Chondrocyte (in vitro differentiated cells): ENCODE results near the gene SEMA5A. TPM values are rescaled to one million over a fixed set of nuclear protein-coding genes. Genes with fewer than 3 reads are reported as not detected.
A peak's percentile ranks its signal among the peaks of the same experiment; 100 is the strongest.

ENCODE experiments used
- DNase-seq: peaks from one replicate; pipeline ENCODE4 v3.0.0; 2021; ENCODE audit warnings: mixed read lengths, low spot score
- H3K27ac Mint-ChIP-seq: one replicate; pipeline ENCODE4 v1.8.0; 2021; ENCODE audit warnings: mild to moderate bottlenecking, moderate library complexity, mixed read lengths; ENCODE audit not compliant: unreplicated experiment
- H3K27me3 Mint-ChIP-seq: 2 replicates; pipeline ENCODE4 v1.8.0; 2021; ENCODE audit warnings: low read depth, mixed read lengths
- H3K36me3 Mint-ChIP-seq: 2 replicates; pipeline ENCODE4 v1.8.0; 2021; ENCODE audit warnings: low read depth, mixed read lengths
- H3K4me1 Mint-ChIP-seq: 2 replicates; pipeline ENCODE4 v1.8.0; 2021; ENCODE audit warnings: low read depth, mild to moderate bottlenecking, mixed read lengths
- H3K4me3 Mint-ChIP-seq: one replicate; pipeline ENCODE4 v1.8.0; 2021; ENCODE audit warnings: mild to moderate bottlenecking, moderate library complexity, mixed read lengths; ENCODE audit not compliant: unreplicated experiment
- H3K9me3 Mint-ChIP-seq: 2 replicates; pipeline ENCODE4 v1.8.0; 2021; ENCODE audit warnings: low read depth, mixed read lengths
- total RNA-seq: library from RNA; stranded (reverse); gene quantifications from 3 replicates; pipeline ENCODE4 v1.2.1, GENCODE V29; 2021
- TF ChIP-seq, protein P1 (sequence below): fragments of 200-600 bp; sonication (generic); IDR thresholded peaks from 2 replicates; pipeline ENCODE4 v1.5.0; 2021; ENCODE audit warnings: antibody characterized with exemption, mild to moderate bottlenecking, moderate library complexity

The SEMA5A gene
- total RNA-seq, 1 donor from 2014 or later = 249 TPM

DNA sequence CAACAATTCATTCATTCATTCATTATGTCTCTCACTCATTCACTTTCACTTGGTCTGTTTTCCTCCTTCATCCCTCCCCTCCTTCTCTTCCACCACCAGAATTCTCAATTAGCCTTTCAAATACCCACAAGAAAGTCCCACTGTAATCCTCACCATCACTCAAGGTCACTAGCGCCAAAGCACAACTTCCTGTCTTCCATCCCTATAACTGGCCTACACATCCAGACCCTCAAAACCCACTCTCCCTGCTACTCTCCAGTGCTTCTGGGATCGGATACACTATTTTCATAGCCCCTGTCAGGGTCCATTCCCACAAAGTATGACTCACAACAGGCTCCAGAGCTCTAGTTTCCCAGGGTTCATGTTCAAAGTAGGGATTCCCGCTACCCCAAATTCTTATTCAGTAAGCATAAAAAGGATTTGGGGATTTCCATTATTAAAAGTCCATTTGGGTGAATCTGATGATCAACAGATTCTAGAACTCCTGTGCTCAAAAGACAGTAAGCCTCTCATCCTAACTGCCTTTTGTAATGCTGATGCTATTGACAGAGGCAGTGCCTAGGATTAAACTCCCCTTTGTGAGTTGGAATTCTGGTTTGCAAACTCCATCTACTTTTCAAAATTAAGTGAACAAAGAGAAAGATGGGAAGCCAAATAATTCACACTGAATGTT, 250.9 kb downstream of the SEMA5A start:
- Mint-ChIP-seq H3K27ac (peak overlapping the region; percentile 64), H3K27me3 (no peaks in the 10 kb centered on the region), H3K36me3 (peaks cover 20% of the 10 kb centered on the region), H3K4me1 (peaks cover 5% of the 10 kb centered on the region), H3K4me3 (no peak overlapping the region), H3K9me3 (no peaks in the 10 kb centered on the region)
- TF ChIP-seq, protein P1, sequence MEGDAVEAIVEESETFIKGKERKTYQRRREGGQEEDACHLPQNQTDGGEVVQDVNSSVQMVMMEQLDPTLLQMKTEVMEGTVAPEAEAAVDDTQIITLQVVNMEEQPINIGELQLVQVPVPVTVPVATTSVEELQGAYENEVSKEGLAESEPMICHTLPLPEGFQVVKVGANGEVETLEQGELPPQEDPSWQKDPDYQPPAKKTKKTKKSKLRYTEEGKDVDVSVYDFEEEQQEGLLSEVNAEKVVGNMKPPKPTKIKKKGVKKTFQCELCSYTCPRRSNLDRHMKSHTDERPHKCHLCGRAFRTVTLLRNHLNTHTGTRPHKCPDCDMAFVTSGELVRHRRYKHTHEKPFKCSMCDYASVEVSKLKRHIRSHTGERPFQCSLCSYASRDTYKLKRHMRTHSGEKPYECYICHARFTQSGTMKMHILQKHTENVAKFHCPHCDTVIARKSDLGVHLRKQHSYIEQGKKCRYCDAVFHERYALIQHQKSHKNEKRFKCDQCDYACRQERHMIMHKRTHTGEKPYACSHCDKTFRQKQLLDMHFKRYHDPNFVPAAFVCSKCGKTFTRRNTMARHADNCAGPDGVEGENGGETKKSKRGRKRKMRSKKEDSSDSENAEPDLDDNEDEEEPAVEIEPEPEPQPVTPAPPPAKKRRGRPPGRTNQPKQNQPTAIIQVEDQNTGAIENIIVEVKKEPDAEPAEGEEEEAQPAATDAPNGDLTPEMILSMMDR = no peak
- DNase-seq = no peak

DNA sequence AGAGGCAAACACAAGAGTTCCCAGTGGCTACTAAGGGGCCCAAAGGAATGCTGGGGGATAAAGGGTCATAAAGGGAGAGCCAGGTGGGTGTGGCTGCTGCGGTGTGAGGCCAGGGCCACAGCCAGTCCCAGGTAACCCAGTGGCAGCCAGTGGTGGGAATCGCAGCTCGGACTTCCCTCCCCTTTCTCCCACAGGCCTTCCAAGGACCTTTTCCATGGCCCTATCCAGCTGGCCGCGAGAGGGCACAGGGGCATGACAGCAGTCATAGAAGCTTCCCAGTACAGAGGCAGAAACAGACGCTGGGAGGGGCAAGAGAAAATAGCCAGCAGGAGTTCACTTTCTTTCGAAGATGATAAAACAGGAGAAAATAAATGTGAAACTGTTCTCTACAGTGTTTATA, 257.6 kb downstream of the SEMA5A start:
- no peaks in the 10 kb centered on the region for H3K9me3 Mint-ChIP-seq
- no peaks in the 10 kb centered on the region for H3K27me3 Mint-ChIP-seq
- H3K36me3 Mint-ChIP-seq = peaks cover 4% of the 10 kb centered on the region
- DNase-seq = no peak
- H3K4me1 Mint-ChIP-seq = peaks cover 49% of the 10 kb centered on the region
- TF ChIP-seq, protein P1 = peak; percentile 16
- H3K4me3 Mint-ChIP-seq = peak overlapping the region; percentile 10
- peak overlapping the region; percentile 60 for H3K27ac Mint-ChIP-seq

DNA sequence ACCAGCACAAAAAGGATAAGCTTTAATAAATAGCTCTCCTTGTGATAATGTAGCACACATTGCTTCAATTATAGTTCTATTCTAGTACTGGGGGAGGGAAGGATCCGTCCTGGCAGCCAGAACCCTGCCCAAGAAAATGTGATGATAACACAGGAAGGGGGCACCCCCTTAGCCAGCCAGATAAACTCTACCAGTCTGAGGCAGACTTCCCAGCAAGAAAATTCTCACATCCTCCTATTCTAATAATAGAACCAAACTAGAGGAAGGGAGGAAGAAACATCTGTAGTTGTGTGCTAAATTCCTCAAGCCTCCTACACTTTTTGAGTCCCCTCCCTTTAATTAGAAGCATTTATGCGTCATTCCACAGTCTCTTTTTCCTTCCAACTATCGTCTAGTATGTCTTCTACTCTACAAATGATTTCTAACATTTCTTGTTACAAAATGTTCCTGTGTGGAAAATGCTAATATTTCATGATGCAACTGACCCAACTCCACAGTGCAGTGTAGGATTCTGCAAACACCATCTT, 261.0 kb downstream of the SEMA5A start:
- H3K36me3 Mint-ChIP-seq = no peaks in the 10 kb centered on the region
- H3K9me3 Mint-ChIP-seq = no peaks in the 10 kb centered on the region
- TF ChIP-seq, protein P1 = peak; percentile 4
- H3K4me3 Mint-ChIP-seq = peak overlapping the region; percentile 57
- H3K27me3 Mint-ChIP-seq = no peaks in the 10 kb centered on the region
- peaks cover 45% of the 10 kb centered on the region for H3K4me1 Mint-ChIP-seq
- DNase-seq = no peak
- H3K27ac Mint-ChIP-seq = peak overlapping the region; percentile 92

DNA sequence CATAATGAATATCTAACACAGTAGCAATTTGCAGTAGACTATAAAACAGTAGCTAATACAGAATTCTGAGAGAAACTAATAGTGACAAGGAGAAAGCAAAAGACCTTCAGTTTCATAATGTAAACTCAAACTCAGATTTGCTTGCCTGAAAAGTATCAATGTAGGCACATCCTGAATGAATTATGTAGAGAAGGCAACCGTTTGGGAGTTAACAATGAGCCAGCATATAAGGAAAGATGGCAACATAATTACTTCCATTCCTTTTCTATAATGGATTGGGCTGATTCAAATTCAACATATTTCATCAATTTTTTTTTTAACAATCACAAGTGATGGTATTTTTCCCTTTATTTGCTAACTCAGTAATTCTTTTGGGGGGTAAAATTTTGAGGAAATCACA, 261.6 kb downstream of the SEMA5A start:
- DNase-seq = no peak
- TF ChIP-seq, protein P1 = no peak
- Mint-ChIP-seq H3K9me3 (no peaks in the 10 kb centered on the region), H3K4me3 (no peak overlapping the region), H3K27ac (peak overlapping the region; percentile 92), H3K36me3 (peaks cover under 1% of the 10 kb centered on the region), H3K4me1 (peaks cover 45% of the 10 kb centered on the region), H3K27me3 (no peaks in the 10 kb centered on the region)

DNA sequence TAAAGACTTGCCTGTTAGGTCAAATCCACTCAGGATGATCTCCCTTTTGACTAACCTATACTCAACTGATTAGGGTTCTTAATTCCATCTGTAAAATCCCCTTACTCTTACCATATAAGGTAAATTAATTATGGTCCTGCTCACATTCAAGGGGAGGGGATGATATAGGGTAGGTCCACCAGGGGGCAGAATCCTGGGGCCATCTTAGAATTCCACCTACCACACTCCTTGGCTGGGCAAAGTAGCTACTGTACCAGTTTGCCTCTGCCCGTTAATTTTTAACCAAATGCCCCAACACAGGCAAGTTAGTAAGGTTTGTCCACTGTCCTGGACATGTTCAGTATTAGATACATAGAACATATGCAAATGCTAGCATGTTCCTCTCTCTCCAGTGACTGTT, 262.4 kb downstream of the SEMA5A start:
- TF ChIP-seq, protein P1 = peak; percentile 38
- Mint-ChIP-seq H3K27me3 (no peaks in the 10 kb centered on the region), H3K4me3 (no peak overlapping the region), H3K36me3 (peaks cover 2% of the 10 kb centered on the region), H3K9me3 (no peaks in the 10 kb centered on the region), H3K4me1 (peaks cover 41% of the 10 kb centered on the region), H3K27ac (peak overlapping the region; percentile 92)
- DNase-seq = no peak
